ENCODE data around the gene CRK.

Gene CRK

GRCh38 chr17:1471490-1471889 lies 15.5 kb upstream of the CRK start:
- Histone ChIP-seq H3K36me3 (replicated peaks; ENCODE audit: insufficient read depth, low read length) (no peaks in the 10 kb centered on the region), H3K9me2 (replicated peaks; ENCODE audit: insufficient read depth, low read length) (no peaks in the 10 kb centered on the region), H3K27me3 (replicated peaks; ENCODE audit: insufficient read depth, low read length) (no peaks in the 10 kb centered on the region), H3K9me3 (replicated peaks; ENCODE audit: insufficient read depth, low read length) (no peaks in the 10 kb centered on the region), H4K20me1 (ENCODE audit: insufficient read depth, low read length) (no peaks in the 10 kb centered on the region), H3K4me3 (ENCODE audit: low read length) (no peak overlapping the region), H2AFZ (ENCODE audit: low read length) (no peak overlapping the region), H3K27ac (ENCODE audit: low read length) (no peak overlapping the region), H3K79me2 (ENCODE audit: low read length) (no peaks in the 10 kb centered on the region), H3F3A (ENCODE audit: insufficient read depth, low read length) (no peaks in the 10 kb centered on the region), H3K9ac (ENCODE audit: low read length) (no peak overlapping the region), H3K4me2 (ENCODE audit: low read depth, low read length) (no peak overlapping the region), H3K4me1 (ENCODE audit: low read length) (no peaks in the 10 kb centered on the region)
- no peak for DNase-seq
- TF ChIP-seq EZH2phosphoT487 (IDR thresholded peaks at IDR 0.05; ENCODE audit: low read length) (no peak), EZH2 (optimal IDR thresholded peaks at IDR 0.05; ENCODE audit: low read depth, low read length) (no peak), CTCF (IDR thresholded peaks at IDR 0.05; ENCODE audit: low read length) (no peak)

GRCh38 chr17:1470755-1471462 lies 14.9 kb upstream of the CRK start:
- TF ChIP-seq EZH2phosphoT487 (IDR thresholded peaks at IDR 0.05; ENCODE audit: low read length) (no peak), EZH2 (optimal IDR thresholded peaks at IDR 0.05; ENCODE audit: low read depth, low read length) (no peak), CTCF (IDR thresholded peaks at IDR 0.05; ENCODE audit: low read length) (no peak)
- no peak for DNase-seq
- no peak overlapping the region for H2AFZ ChIP-seq (ENCODE audit: low read length)
- no peak overlapping the region for H3K27ac ChIP-seq (ENCODE audit: low read length)
- no peaks in the 10 kb centered on the region for H3K36me3 ChIP-seq (replicated peaks; ENCODE audit: insufficient read depth, low read length)
- no peak overlapping the region for H3K9ac ChIP-seq (ENCODE audit: low read length)
- H3K9me3 ChIP-seq (replicated peaks; ENCODE audit: insufficient read depth, low read length), result no peaks in the 10 kb centered on the region
- no peak overlapping the region for H3K4me2 ChIP-seq (ENCODE audit: low read depth, low read length)
- H3K79me2 ChIP-seq (ENCODE audit: low read length), result no peaks in the 10 kb centered on the region
- H3K27me3 ChIP-seq (replicated peaks; ENCODE audit: insufficient read depth, low read length), result no peaks in the 10 kb centered on the region
- H3F3A ChIP-seq (ENCODE audit: insufficient read depth, low read length), result no peaks in the 10 kb centered on the region
- H3K9me2 ChIP-seq (replicated peaks; ENCODE audit: insufficient read depth, low read length), result no peaks in the 10 kb centered on the region
- no peak overlapping the region for H3K4me3 ChIP-seq (ENCODE audit: low read length)
- H4K20me1 ChIP-seq (ENCODE audit: insufficient read depth, low read length), result no peaks in the 10 kb centered on the region
- no peaks in the 10 kb centered on the region for H3K4me1 ChIP-seq (ENCODE audit: low read length)

GRCh38 chr17:1470071-1470754 lies 14.2 kb upstream of the CRK start:
- Histone ChIP-seq H3K27me3 (replicated peaks; ENCODE audit: insufficient read depth, low read length) (no peaks in the 10 kb centered on the region), H3K4me1 (ENCODE audit: low read length) (no peaks in the 10 kb centered on the region), H3K9ac (ENCODE audit: low read length) (no peak overlapping the region), H3K4me2 (ENCODE audit: low read depth, low read length) (no peak overlapping the region), H4K20me1 (ENCODE audit: insufficient read depth, low read length) (no peaks in the 10 kb centered on the region), H3K36me3 (replicated peaks; ENCODE audit: insufficient read depth, low read length) (no peaks in the 10 kb centered on the region), H3K27ac (ENCODE audit: low read length) (no peak overlapping the region), H3K9me3 (replicated peaks; ENCODE audit: insufficient read depth, low read length) (no peaks in the 10 kb centered on the region), H2AFZ (ENCODE audit: low read length) (no peak overlapping the region), H3K79me2 (ENCODE audit: low read length) (no peaks in the 10 kb centered on the region), H3F3A (ENCODE audit: insufficient read depth, low read length) (no peaks in the 10 kb centered on the region), H3K9me2 (replicated peaks; ENCODE audit: insufficient read depth, low read length) (no peaks in the 10 kb centered on the region), H3K4me3 (ENCODE audit: low read length) (no peak overlapping the region)
- DNase-seq, result no peak
- no peak for TF ChIP-seq EZH2phosphoT487 (IDR thresholded peaks at IDR 0.05; ENCODE audit: low read length)
- TF ChIP-seq CTCF (IDR thresholded peaks at IDR 0.05; ENCODE audit: low read length), result no peak
- no peak for TF ChIP-seq EZH2 (optimal IDR thresholded peaks at IDR 0.05; ENCODE audit: low read depth, low read length)

Data from MM.1S (cell line).